Midbrain (tissue), 1 donor: ENCODE results near the gene ADGRB2.

Experiments used
- DNase-seq: peaks from one replicate; lab custom pipeline; 2025; lab: John Stamatoyannopoulos, UW

Gene ADGRB2

DNA sequence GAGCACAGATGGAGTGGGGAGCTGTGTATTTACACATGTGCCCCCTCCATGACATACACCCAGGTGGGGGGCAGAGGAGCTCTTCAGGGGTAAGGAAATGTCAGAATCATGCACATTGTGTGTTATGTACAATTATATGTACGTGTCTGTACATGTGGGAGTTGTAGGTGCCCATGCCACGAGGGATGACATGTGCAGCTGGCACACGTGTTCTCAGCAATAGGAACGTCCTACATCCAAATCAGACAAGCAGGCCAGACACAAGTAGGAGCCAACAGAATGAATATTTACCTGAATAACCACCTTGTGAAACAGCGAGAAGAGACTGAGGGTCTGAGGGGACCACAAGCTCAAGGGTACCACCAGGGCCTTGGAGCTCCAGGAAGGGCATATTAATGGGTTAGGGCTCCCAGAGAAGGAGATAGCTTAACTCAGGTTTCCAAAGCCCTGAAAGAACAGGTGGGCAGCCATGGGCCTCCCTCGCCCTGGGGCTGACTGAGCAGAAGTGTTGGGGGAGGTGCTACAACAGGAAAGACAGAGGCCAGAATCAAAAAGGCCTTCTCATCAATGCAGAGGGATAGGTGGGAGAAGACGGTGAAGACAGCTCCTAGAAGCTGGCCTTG is 63.6 kb downstream of the ADGRB2 start:
- no peak for DNase-seq

DNA sequence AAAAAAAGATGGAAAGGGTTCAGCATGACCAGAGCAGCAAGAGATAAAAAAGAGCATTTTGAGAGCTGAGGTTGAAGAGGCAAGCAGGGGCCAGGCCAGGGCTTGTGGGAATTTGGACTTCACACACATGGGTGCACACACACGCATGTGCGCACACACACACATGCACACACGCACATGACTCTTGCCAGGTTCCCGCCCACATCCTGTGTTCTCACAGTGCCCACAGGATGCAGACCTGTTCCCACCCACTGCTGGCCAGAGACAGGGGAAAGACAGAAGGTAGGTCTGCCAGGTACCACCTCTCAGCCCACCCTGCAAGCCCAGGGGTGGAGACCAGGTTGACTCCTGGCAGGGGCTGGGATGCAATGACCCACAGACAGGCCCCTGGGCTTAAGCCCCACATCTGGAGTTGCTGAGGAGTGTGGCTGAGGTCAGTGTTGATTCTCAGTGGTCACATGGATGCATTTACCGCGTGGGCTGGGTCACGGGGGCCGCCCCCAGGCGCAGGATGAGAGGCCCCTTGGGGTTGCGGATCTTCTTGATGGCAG is 64.7 kb downstream of the ADGRB2 start:
- DNase-seq = no peak

DNA sequence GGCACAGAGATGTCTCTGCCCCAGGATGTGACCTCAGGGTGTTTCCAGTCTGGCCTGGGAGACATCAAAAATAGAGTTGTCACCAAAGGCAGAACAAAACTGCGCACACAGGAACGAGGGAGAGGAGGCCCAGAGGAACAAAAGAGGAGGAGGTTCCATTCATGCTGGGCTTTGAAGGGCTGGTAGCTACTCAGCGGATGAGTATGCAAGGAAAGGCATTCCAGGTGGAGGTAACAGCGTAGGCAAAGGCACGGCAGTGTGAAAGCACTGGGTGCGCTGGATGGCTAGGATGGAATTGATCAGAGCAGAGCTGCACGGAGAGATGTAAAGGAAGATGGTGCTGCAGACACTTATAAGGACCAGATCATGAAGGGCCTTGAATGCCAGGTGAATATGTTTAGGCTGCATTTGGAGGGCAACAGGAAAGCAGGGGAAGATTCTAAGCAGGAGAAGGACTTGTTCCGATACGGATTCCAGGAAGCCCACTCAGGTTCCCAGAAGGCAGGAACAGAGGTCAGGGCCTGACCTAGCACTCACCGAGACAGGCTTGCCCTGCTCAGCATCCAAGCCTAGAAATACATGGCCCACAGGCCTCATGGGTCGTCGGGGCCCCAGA is 66.7 kb downstream of the ADGRB2 start:
- no peak for DNase-seq

DNA sequence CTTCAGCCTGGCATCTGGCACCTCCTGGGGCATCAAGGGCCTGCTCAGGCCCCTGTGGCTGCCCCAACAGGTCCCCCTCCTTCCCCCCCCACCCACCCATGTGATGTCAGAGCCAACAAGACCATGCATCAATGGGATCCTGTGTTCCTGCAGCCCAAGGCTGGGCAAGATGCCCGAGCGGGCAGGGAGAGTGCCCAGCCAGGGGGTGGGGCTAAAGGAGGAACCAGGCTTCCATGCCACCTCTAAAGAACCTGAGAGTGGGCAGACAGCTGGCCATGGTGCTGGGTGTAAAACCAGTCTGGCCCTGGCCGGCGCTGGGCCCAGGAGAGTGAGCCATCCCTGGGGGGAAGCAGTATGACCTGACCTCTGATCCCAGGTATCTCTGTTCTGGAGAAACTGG is 67.9 kb downstream of the ADGRB2 start:
- peak; percentile 93 for DNase-seq

- DNase-seq = no peak
Measured at GRCh38 chr1:31695327-31695726, 68.8 kb downstream of the ADGRB2 start.

DNA sequence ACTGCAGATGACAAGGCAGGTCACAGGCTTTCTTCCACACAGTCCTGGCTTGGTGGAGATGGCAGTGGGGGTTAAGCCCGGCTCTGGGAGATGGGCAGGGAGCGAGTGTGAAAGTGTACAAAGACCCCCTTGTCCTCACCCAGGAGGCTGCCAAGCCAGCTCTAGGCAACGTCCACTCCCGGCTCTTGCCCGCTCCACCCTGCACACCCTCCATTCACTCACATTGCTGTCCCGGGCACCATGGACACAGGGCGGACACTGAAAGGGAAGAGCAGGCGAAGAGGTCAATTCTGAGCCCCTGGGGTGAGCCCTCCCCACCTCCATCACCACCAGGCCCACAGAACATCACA is 69.2 kb downstream of the ADGRB2 start:
- DNase-seq = peak; percentile 87

GRCh38 chr1:31694069-31694963 is 69.8 kb downstream of the ADGRB2 start:
- DNase-seq = no peak

GRCh38 chr1:31693231-31693630 is 70.9 kb downstream of the ADGRB2 start:
- no peak for DNase-seq

GRCh38 chr1:31691951-31692350 is 72.2 kb downstream of the ADGRB2 start:
- no peak for DNase-seq

GRCh38 chr1:31691446-31691845 is 72.7 kb downstream of the ADGRB2 start:
- no peak for DNase-seq

DNA sequence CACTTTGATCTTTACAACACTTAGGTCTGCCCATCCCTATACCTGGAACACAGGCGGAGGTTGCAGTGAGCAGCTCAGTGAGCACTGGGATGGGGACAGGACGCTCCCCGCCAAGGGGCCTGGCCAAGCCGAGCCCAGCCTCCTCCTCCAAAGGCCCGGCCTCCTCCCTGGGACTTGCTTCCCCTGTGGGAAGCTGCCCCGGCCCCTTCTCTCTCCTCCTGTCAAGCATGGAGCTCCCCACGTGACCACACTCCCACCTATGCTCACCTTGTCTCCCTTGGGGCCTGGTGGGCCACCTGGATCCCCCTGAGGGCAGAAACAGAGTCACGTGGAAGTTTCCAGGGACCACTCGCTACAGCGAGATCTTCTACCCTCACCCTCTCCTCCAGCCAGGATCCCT is 73.2 kb downstream of the ADGRB2 start:
- no peak for DNase-seq

DNA sequence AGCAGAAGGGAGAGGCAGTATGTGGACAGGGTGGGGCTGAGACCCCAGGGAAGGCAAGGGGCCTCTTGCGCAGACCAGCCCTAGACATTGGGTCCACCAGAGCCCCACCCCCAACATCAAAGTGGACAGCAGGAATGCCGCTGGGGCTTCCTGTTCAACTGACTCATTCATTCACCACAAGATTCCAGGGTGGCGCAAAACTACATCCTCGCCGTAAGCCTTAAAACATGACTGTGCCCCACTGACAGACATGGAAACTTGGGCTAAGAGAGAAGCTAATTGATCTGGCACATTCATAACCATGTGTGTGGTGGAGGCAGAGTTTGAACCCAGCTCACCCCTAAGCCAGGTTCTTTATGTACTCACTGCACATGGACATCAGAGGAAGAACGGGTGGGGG is 74.3 kb downstream of the ADGRB2 start:
- no peak for DNase-seq

GRCh38 chr1:31689379-31689778 is 74.8 kb downstream of the ADGRB2 start:
- no peak for DNase-seq

DNA sequence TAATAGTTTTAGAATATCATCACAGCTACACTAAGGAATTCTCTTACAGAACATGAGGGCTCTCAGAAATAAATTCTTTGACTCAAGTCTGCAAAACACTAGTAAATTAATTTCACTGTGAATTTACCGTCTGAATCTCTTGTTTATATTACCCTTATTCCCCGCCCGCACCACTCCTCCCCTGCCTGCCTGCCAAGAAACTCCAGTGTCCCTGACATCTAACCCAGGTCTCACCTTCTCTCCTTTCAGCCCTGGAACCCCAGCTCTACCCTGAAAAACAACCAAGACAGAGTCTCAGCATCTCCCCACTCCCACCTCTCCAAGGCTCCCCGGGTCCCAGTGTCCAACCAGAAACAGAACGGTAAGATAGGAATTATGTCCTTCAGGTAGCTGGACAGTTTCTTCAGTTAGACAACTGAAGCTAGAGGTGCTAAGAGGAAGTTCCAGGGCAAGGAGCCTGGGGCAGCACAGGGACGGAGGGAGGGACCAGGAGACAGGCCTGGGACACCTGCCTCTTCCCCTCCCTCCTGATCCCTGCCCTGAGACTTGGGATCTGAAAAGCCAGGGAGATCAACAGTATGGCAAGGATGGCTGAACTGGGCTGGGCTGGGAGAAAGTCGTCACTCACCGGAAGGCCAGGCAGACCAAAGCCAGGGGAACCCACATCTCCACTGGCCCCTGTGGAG is 75.8 kb downstream of the ADGRB2 start:
- no peak for DNase-seq

DNA sequence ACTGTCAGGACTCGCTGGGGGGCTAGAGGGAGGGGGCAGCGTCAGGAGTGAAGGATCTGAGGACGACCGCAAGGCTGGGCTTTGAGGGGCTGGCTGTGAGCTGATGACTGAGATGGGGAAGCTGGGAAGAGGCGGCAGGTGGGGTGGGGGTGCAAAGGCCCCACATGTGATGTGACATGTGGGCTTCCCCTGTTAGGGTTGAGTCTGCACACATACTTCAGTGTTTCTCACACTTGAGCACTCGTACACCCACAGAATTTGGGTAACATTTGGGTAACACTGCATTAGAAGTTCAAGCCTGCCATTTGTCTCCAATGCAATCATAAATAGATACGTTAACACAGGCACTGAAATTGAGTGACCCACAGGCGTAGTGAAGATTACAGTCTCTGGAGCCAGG is 76.5 kb downstream of the ADGRB2 start:
- DNase-seq = no peak

DNA sequence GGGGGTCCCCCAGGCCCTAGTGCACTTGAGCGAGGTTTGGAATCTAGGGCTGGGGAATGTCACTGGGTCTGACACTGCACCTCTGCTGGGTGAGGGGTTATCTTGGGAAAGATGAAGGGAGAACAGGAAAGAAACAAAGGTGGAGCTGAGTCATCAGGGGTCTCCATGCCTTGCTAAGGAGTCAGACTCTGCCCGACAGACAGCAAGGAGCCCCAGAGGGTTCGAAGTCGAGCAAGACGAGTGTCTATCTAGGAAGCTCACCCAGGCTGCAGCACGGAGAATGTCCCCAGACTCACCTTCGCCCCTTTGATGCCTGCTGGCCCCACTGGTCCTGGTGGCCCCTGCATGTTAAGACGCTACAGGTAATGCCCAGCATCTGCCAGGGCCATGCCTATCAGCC is 78.3 kb downstream of the ADGRB2 start:
- DNase-seq = no peak

DNA sequence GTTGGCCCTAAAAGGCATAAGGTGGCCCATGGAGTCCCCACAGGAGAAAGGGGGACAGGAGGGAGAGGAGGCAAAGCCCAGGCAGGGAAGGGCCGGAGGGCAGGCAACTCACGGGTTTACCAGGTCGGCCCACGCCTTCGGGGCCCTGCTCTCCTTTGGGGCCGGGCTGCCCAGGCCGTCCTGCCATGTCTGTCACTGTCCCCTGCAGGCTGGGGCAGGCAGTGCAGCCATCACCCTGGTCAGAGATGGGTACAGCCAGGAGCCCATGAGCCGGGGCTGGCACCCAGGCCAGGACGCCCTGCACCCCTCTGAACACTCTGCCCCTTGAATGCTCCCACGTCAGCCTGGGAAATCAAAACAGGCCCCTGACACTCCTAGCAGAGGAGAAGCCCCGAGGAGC is 80.1 kb downstream of the ADGRB2 start:
- DNase-seq = no peak

DNA sequence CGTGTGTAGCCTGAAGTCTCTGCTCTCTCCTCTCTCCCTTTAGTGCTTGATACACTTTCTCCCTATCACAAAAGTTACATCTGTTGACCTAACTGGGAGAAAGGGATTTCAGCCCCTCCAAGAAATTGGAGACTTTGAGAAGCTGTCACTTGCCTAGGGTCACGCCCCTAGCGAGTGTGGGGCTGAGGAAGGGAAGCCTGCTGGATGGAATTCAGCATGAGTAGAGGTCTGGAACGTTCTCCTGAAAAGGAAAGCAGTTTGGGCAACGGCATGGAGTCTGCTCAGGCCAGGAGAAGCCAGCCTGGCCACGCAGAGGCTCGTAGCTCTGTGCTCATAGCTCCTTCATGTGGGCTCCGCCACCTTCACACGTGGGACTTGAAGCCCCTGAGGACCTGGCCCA is 82.7 kb downstream of the ADGRB2 start:
- no peak for DNase-seq

GRCh38 chr1:31679676-31680230 is 84.4 kb downstream of the ADGRB2 start:
- DNase-seq = no peak

DNA sequence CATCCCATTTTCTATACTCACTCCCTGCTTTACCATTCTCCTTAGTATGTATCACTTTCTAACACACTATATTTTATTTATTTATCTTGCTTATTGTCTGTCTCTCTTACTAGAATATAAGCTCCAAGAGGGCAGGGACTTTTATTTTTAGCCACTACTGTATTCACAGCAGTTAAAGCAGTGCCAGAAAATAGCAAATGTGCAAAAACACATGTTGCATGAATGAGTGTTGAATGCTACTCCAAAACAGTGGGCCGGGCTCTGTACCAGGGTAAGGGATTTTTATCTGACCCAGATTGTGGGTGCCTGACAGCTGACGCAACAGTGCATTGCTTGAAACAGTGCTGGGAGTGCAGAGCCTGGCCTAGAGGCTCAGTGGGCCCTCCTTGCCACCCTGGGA is 85.0 kb downstream of the ADGRB2 start:
- no peak for DNase-seq

DNA sequence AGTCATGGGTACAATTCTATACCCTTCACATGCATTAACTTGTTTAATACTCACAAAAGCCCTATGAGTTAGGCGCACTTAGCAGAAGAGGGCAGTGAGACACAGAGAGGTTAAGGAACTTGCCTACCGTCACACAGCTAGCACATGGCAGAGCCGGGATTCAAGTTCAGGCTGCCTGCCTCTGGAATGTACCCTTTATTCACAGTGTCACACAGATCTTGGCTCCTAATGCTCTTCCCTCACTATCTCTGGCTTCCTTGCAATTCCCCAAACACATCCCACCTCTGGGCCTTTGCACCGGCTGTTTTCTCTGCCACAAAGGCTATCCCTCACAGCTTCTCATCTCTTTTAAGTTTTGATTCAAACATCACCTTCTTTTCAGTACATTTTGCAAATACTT is 85.5 kb downstream of the ADGRB2 start:
- no peak for DNase-seq

DNA sequence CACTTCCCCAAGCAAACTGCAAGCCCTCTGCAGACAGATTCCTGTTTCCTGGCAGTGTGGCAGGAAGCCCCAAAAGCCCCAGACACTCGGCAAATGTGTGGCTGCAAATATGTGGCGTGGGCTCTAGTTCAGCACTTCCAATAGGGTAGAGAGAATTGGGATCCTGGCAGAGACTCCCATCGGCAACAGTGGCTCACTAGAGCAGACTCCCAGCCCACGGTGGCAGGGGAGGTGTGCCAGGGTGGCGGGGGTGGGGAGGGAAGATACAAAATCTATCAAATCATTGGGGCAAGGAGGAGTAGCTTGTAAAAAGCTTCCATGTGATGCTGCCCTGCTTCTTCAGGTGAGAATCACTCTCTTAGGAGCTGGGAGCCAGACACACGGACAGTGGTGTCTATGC is 86.2 kb downstream of the ADGRB2 start:
- no peak for DNase-seq
